H1 (cell line): ENCODE measurements around the gene SOX10.
"Not testable (repeated sequence)": the region's sequence is repeated elsewhere in the genome, so short reads cannot be mapped to it uniquely, and the experiment has no call there.

Experiments used
- CTBP2 ChIP-seq: IDR thresholded peaks from 2 replicates; pipeline ENCODE4 v1.7.0; 2011; ENCODE audit warnings: borderline replicate concordance, mild to moderate bottlenecking, moderate library complexity, mixed read lengths, low read length; ENCODE audit not compliant: insufficient read depth, insufficient read length
- CTCF ChIP-seq, 3 experiments: IDR thresholded peaks; 1 replicate in 2 of 3; 2 replicates in 1 of 3; pipeline versions ENCODE4 v1.5.1 to v1.6.1; 2011; ENCODE audit warnings: low read length in 3 of 3, mild to moderate bottlenecking in 3 of 3, inconsistent platforms in 2 of 3, low read depth in 1 of 3, moderate library complexity in 1 of 3; ENCODE audit not compliant: insufficient read depth in 1 of 3; ENCODE audit errors: control extremely low read depth in 1 of 3
- EP300 ChIP-seq, 2 experiments: IDR thresholded peaks; 1 replicate in 1 of 2; 2 replicates in 1 of 2; pipeline ENCODE4 v1.6.1; 2011 to 2012; ENCODE audit warnings: low read depth in 2 of 2, low read length in 2 of 2, mild to moderate bottlenecking in 2 of 2, borderline replicate concordance in 1 of 2, inconsistent platforms in 1 of 2, moderate library complexity in 1 of 2
- JUN ChIP-seq: IDR thresholded peaks from 2 replicates; pipeline ENCODE4 v1.6.1; 2011; ENCODE audit warnings: low read depth, mild to moderate bottlenecking, improper control_type of control experiment, low read length
- POLR2A ChIP-seq, 2 experiments: IDR thresholded peaks; 1 replicate in 1 of 2; 2 replicates in 1 of 2; pipeline ENCODE4 v1.6.1; 2011; ENCODE audit warnings: low read depth in 2 of 2, low read length in 2 of 2, mild to moderate bottlenecking in 2 of 2; ENCODE audit errors: control extremely low read depth in 1 of 2
- RBBP5 ChIP-seq: IDR thresholded peaks from 2 replicates; pipeline ENCODE4 v1.7.1; 2012; ENCODE audit warnings: low read depth, mild to moderate bottlenecking, inconsistent platforms, low read length, moderate library complexity, borderline replicate concordance

- TF ChIP-seq RBBP5; CTCF (IDR thresholded peaks at IDR 0.05; ENCODE audit: control extremely low read depth in 1 of 3, insufficient read depth in 1 of 3, low read depth in 1 of 3, low read length in 3 of 3); POLR2A (IDR thresholded peaks at IDR 0.05; ENCODE audit: control extremely low read depth in 1 of 2, low read depth in 2 of 2, low read length in 2 of 2); CTBP2; EP300 (IDR thresholded peaks at IDR 0.05; ENCODE audit: borderline replicate concordance in 1 of 2, low read depth in 2 of 2, low read length in 2 of 2); JUN: not testable (repeated sequence)
These were observed 39.9 kb downstream of the SOX10 start for GRCh38 chr22:37944423-37944822.
